ENCODE measurements around the gene CCR4.
"Not testable (repeated sequence)": the region's sequence is repeated elsewhere in the genome, so short reads cannot be mapped to it uniquely, and the experiment has no call there.

CCR4 gene

DNA sequence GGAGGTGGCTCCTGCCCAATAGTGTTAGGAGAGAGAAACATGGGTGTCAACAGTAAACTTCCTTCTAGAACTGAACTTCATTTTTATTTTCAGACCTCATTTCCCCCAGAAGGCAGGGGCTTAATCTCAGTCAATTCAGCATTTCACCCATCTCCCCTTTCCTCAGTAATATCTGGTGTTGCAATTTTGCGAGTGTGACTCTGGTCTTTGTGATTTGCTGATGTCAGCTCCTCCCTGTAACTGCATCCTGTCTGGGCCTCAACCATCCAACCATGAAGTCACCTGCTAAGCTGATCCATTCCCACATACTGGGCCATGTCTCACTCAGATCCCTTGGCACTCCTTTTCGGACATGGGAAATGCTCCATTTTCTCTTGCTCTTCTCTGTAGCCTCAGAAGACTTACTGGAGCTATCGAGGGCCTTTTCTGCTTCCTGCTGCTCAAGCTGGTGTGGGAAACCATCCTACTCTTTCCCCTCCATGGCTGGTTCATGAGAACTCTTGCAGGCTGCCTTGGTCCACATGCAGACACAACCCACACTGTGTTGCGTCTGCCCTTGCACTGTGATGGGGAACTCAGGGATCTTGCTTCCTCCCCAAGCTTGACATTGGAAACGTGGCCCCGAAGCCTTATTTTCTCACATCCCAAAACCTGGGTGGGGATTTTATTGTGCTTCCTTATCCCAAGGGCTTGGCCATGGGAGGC lies 24.6 kb downstream of the CCR4 start:
- TF ChIP-seq SPI1 (IDR thresholded peaks at IDR 0.05; ENCODE audit: low read depth, low read length) (no peak), PAX5 (IDR thresholded peaks at IDR 0.05; ENCODE audit: insufficient read depth, low read length, severe bottlenecking) (peak; percentile 20)
- DNase-seq (ENCODE audit: insufficient read length, low spot score): no peak
- no peak for FAIRE-seq

DNA sequence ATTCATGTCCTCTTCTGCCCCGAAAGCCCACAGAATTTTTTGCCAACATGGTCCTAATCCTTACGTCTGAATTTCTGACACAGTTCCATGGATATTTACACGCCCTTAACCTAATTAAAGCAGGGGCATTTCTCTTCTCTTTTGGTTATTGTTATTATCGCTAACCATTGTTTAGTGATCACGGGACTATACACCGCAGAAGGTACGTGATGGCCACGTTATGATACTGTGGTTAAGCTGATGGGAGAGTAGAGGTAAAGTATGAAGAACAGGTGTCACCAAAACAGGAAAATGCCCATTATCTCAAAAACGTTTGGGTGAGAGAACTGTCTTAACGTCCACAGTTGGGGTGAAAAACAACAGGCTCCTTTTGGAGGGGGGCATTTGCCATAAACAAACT lies 26.4 kb downstream of the CCR4 start:
- no peak for DNase-seq (ENCODE audit: insufficient read length, low spot score)
- TF ChIP-seq SPI1 (IDR thresholded peaks at IDR 0.05; ENCODE audit: low read depth, low read length): no peak
- no peak for TF ChIP-seq POLR2A (IDR thresholded peaks at IDR 0.05; ENCODE audit: low read depth, low read length)
- TF ChIP-seq POLR2AphosphoS5 (IDR thresholded peaks at IDR 0.05; ENCODE audit: low read depth, low read length): no peak
- FAIRE-seq: no peak

DNA sequence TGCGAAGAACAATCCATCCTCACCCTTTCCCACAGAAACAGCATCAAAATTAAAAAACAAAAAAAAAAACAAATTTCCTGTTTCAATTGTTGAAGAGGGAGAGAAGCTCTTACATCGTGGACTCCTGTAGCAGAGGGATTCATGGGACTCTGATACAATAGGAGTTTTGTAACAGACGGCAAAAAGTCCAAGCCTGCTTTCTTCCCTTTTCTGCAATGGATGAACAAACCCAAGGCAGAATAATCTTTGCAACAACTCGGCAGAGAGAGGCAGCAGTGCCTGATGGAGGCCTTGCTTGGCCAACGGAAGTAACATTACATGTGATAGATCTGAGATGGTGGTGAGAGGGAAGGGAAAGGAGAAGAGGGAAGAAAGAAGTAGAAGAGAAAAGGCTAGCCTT lies 26.9 kb downstream of the CCR4 start:
- FAIRE-seq (no peak), DNase-seq (ENCODE audit: insufficient read length, low spot score) (no peak)
- TF ChIP-seq POLR2A (IDR thresholded peaks at IDR 0.05; ENCODE audit: low read depth, low read length) (no peak), POLR2AphosphoS5 (IDR thresholded peaks at IDR 0.05; ENCODE audit: low read depth, low read length) (no peak), PAX5 (IDR thresholded peaks at IDR 0.05; ENCODE audit: insufficient read depth, low read length, severe bottlenecking) (no peak), TAF1 (IDR thresholded peaks at IDR 0.05; ENCODE audit: low read depth, low read length) (no peak), SPI1 (IDR thresholded peaks at IDR 0.05; ENCODE audit: low read depth, low read length) (no peak), POU2F2 (IDR thresholded peaks at IDR 0.05; ENCODE audit: low read depth, low read length) (no peak)

DNA sequence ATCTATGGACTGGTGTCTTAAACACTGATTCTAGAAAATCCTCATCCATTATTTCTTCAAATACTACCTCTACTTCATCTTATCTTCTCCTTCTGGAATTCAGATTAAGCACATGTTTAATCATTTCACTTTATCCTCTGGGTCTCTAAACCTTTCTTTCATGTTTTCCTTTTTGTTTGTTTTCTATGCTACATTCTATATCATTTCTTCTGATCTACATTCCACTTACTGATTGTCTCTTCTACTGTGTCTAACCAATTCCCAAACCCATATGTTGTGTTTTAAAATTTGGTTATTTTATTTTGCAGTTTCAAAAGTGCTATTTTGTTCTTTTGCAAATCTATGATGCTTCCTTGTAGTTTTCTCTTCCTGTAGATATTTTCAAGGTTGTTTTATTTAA lies 31.7 kb downstream of the CCR4 start:
- no peak for TF ChIP-seq POU2F2 (IDR thresholded peaks at IDR 0.05; ENCODE audit: low read depth, low read length)
- FAIRE-seq (no peak), DNase-seq (ENCODE audit: insufficient read length, low spot score) (no peak)

DNA sequence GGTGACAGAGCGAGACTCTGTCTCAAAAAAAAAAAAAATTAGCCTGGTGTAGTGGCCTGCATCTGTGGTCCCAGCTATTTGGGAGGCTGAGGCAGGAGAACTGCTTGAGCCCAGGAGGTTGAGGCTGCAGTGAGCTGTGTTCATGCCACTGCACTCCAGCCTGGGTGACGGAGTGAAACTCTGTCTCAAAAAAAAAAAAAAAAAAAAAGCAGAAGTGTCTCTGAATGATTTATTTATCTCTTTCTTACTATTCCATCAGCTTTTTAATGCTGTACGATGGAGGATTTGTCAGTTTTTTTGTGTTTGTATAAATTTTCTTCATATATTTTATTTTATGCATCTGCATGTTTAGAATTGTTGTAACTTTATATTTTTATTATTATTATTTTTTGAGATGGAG lies 33.5 kb downstream of the CCR4 start:
- FAIRE-seq; DNase-seq (ENCODE audit: insufficient read length, low spot score): not testable (repeated sequence)

DNA sequence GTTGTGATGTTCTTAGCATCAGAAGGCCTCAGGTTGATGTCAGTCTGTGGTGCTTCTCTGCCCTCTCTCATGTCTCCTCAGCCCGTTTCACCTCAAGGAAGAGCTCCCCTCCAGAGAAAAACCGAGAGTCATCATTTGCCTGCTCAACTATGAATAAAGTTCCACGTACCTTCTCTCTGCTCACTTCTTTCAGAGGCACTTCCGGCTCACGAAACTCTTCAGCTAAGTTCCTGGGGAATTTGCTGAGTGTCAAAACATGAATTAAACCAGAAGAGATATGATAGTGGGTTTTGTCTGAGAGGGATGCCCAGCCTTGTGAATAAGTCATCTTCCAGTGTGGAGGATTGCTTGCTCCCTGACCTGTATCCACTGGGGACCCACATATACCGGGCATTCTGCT lies 37.7 kb downstream of the CCR4 start:
- TF ChIP-seq PAX5 (IDR thresholded peaks at IDR 0.05; ENCODE audit: insufficient read depth, low read length, severe bottlenecking) (no peak), POLR2AphosphoS5 (IDR thresholded peaks at IDR 0.05; ENCODE audit: low read depth, low read length) (no peak), SPI1 (IDR thresholded peaks at IDR 0.05; ENCODE audit: low read depth, low read length) (no peak), POU2F2 (IDR thresholded peaks at IDR 0.05; ENCODE audit: low read depth, low read length) (no peak), TAF1 (IDR thresholded peaks at IDR 0.05; ENCODE audit: low read depth, low read length) (no peak)
- no peak for FAIRE-seq
- DNase-seq (ENCODE audit: insufficient read length, low spot score): no peak

DNA sequence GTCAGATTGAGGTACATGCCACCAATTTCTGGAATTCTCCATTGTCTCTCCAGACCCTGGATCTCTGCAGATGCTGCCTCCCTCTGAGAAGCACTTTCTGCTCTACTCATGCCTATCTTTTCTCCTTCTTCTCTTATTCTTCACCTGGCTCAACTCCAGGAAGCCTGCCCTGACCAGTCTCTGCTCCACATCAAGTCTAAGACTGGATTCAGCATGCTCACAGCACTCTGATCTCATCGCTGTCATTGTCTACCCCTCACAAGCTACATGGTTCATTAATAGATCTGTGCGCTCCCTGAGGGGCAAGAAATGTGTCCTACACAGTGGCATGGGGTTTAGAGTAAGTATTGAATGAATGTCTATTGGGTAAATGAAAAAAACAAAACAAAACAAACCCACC lies 38.7 kb downstream of the CCR4 start:
- no peak for FAIRE-seq
- TF ChIP-seq POLR2AphosphoS5 (IDR thresholded peaks at IDR 0.05; ENCODE audit: low read depth, low read length) (no peak), TAF1 (IDR thresholded peaks at IDR 0.05; ENCODE audit: low read depth, low read length) (no peak), POU2F2 (IDR thresholded peaks at IDR 0.05; ENCODE audit: low read depth, low read length) (no peak), SPI1 (IDR thresholded peaks at IDR 0.05; ENCODE audit: low read depth, low read length) (no peak), POLR2A (IDR thresholded peaks at IDR 0.05; ENCODE audit: low read depth, low read length) (no peak), PAX5 (IDR thresholded peaks at IDR 0.05; ENCODE audit: insufficient read depth, low read length, severe bottlenecking) (no peak)
- no peak for DNase-seq (ENCODE audit: insufficient read length, low spot score)

DNA sequence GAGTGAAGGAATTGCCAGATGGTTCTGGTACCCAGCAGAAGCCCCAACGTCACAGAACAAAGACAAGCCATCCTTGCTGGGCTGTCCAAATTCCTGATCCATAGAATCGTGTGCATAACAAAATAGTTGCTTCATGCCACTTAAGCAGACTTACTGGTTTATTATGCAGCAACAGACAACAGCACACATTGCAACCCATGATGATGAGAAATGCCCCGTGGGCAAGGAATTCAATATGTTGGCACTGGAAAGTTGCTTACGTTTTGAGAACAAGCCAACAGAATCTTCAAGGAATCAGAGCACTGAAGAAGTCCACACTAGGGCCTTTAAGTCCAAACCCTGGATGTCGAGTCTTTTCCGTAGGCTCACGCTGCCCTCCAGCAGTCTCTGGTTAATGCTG lies 40.3 kb downstream of the CCR4 start:
- FAIRE-seq (no peak), DNase-seq (ENCODE audit: insufficient read length, low spot score) (no peak)
- TF ChIP-seq TAF1 (IDR thresholded peaks at IDR 0.05; ENCODE audit: low read depth, low read length) (no peak), PAX5 (IDR thresholded peaks at IDR 0.05; ENCODE audit: insufficient read depth, low read length, severe bottlenecking) (no peak), POLR2A (IDR thresholded peaks at IDR 0.05; ENCODE audit: low read depth, low read length) (no peak), POLR2AphosphoS5 (IDR thresholded peaks at IDR 0.05; ENCODE audit: low read depth, low read length) (no peak), SPI1 (IDR thresholded peaks at IDR 0.05; ENCODE audit: low read depth, low read length) (no peak), POU2F2 (IDR thresholded peaks at IDR 0.05; ENCODE audit: low read depth, low read length) (no peak)

DNA sequence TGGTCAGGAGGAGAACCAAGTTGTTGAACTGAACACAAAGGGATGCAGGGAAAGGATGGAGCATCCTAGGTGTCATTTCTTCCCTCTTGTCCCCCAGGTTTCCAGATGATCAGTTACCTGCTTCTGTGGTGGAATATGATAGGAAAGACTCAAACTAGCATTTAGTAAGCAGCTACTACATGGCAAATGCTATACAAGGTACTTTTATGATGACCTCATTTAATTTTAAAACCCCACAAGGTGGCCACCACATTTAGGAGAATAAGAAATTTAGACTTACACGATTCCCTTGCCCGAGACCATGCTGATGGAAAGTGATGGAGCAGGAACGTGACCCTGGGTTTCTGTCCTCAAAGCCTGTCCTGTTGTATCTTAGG lies 40.9 kb downstream of the CCR4 start:
- TF ChIP-seq SPI1 (IDR thresholded peaks at IDR 0.05; ENCODE audit: low read depth, low read length): no peak
- no peak for TF ChIP-seq TAF1 (IDR thresholded peaks at IDR 0.05; ENCODE audit: low read depth, low read length)
- 0 out of 2 replicates have a peak, but pooled peaks have one; percentile 40 for TF ChIP-seq POLR2A (IDR thresholded peaks at IDR 0.05; ENCODE audit: low read depth, low read length)
- no peak for TF ChIP-seq PAX5 (IDR thresholded peaks at IDR 0.05; ENCODE audit: insufficient read depth, low read length, severe bottlenecking)
- TF ChIP-seq POU2F2 (IDR thresholded peaks at IDR 0.05; ENCODE audit: low read depth, low read length): no peak
- no peak for TF ChIP-seq POLR2AphosphoS5 (IDR thresholded peaks at IDR 0.05; ENCODE audit: low read depth, low read length)
- FAIRE-seq (no peak), DNase-seq (ENCODE audit: insufficient read length, low spot score) (no peak)

DNA sequence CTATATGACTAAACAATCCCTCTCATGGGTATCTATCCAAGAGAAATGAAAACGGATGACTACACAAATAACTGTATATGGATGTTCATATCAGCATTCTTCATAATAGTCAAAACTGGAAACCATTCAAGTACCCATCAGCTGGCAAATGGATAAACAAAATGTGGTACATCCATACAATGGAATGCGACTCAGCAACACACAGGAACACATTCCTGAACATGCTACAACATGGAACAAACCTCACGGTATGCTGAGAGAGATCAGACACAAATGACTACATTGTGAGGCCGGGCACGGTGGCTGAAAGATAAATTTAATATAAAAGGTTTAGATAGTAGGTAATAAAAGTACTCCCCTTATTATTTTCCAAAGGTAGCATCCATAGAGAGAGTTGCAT lies 42.6 kb downstream of the CCR4 start:
- DNase-seq (ENCODE audit: insufficient read length, low spot score): no peak
- TF ChIP-seq POLR2AphosphoS5 (IDR thresholded peaks at IDR 0.05; ENCODE audit: low read depth, low read length) (no peak), TAF1 (IDR thresholded peaks at IDR 0.05; ENCODE audit: low read depth, low read length) (no peak), POLR2A (IDR thresholded peaks at IDR 0.05; ENCODE audit: low read depth, low read length) (no peak), PAX5 (IDR thresholded peaks at IDR 0.05; ENCODE audit: insufficient read depth, low read length, severe bottlenecking) (no peak), SPI1 (IDR thresholded peaks at IDR 0.05; ENCODE audit: low read depth, low read length) (no peak), POU2F2 (IDR thresholded peaks at IDR 0.05; ENCODE audit: low read depth, low read length) (no peak)
- no peak for FAIRE-seq

DNA sequence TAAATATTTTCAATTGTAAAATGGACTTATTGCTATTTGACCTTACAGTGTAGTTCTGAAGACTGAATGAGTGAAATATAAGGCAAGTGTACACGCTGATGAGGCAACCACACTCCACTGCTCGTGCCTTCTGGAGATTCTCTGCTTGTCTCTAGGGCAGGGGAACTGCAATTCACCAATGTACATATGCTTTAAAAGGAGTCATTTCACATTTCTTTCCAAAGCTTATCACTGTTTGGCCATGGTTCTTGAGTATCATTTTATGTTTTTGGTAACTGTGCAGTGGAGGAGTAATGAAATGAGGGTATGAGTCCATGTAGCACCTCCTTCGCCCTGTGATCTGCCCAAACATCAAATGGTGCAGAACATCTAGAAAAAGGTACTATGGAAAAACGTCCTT lies 43.7 kb downstream of the CCR4 start:
- TF ChIP-seq POLR2A (IDR thresholded peaks at IDR 0.05; ENCODE audit: low read depth, low read length): no peak
- TF ChIP-seq PAX5 (IDR thresholded peaks at IDR 0.05; ENCODE audit: insufficient read depth, low read length, severe bottlenecking): no peak
- TF ChIP-seq POLR2AphosphoS5 (IDR thresholded peaks at IDR 0.05; ENCODE audit: low read depth, low read length): no peak
- no peak for TF ChIP-seq TAF1 (IDR thresholded peaks at IDR 0.05; ENCODE audit: low read depth, low read length)
- TF ChIP-seq SPI1 (IDR thresholded peaks at IDR 0.05; ENCODE audit: low read depth, low read length): no peak
- TF ChIP-seq POU2F2 (IDR thresholded peaks at IDR 0.05; ENCODE audit: low read depth, low read length): no peak
- no peak for FAIRE-seq
- no peak for DNase-seq (ENCODE audit: insufficient read length, low spot score)

All from GM12891 (cell line).